Measurements from ENCODE around the gene FOSB.

The FOSB gene

DNA sequence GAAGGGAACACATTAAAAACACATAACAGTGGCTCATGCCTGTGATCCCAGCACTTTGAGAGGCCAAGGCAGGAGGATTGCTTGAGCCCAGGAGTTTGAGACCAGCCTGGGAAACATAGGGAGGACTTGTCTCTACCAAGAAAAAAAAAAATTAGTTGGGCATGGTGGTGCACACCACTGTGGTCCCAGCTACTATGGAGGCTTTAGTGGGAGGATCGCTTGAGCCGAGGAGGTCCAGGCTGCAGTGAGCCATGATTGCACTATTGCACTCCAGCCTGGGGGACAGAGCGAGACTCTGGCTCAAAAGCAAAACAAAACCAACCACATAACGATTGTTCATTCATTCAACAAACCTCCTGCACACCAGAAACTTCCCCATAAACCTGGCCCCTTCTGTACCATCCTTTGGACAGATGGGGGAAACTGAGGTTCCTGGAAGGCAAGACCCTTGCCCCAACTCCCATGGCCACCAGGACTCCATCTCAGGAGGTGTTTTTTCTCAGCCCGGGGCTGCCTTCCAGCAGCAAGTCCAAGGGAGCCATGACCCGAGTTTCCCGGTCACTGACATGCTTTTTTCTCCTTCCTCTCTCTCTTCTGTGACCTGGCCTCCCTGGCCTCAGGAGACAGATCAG lies 4.3 kb downstream of the FOSB start:
- no peaks in the 10 kb centered on the region for H4K20me1 ChIP-seq (ENCODE audit: insufficient read depth)
- no peaks in the 10 kb centered on the region for H3K79me2 ChIP-seq (ENCODE audit: insufficient read depth, low read depth)
- TF ChIP-seq, protein P1, sequence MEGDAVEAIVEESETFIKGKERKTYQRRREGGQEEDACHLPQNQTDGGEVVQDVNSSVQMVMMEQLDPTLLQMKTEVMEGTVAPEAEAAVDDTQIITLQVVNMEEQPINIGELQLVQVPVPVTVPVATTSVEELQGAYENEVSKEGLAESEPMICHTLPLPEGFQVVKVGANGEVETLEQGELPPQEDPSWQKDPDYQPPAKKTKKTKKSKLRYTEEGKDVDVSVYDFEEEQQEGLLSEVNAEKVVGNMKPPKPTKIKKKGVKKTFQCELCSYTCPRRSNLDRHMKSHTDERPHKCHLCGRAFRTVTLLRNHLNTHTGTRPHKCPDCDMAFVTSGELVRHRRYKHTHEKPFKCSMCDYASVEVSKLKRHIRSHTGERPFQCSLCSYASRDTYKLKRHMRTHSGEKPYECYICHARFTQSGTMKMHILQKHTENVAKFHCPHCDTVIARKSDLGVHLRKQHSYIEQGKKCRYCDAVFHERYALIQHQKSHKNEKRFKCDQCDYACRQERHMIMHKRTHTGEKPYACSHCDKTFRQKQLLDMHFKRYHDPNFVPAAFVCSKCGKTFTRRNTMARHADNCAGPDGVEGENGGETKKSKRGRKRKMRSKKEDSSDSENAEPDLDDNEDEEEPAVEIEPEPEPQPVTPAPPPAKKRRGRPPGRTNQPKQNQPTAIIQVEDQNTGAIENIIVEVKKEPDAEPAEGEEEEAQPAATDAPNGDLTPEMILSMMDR (conservative IDR thresholded peaks at IDR 0.05; ENCODE audit: low read depth, low read length), result no peak
- H3K27me3 ChIP-seq (ENCODE audit: insufficient read depth, low read depth), result peaks cover 32% of the 10 kb centered on the region; the same call in 1 of the 2 replicates
- no peak overlapping the region for H3K9ac ChIP-seq
- H3K4me2 ChIP-seq, result no peak overlapping the region
- no peak overlapping the region for H3K27ac ChIP-seq
- peaks cover 22% of the 10 kb centered on the region for H3K4me1 ChIP-seq (ENCODE audit: low read depth, poor library complexity, severe bottlenecking)
- no peaks in the 10 kb centered on the region for H3K36me3 ChIP-seq (ENCODE audit: insufficient read depth)
- H2AFZ ChIP-seq (ENCODE audit: low read depth), result no peak overlapping the region
- H3K4me3 ChIP-seq (IDR thresholded peaks at IDR 0.05; ENCODE audit: insufficient read depth, low read depth, low read length), result no peak overlapping the region

DNA sequence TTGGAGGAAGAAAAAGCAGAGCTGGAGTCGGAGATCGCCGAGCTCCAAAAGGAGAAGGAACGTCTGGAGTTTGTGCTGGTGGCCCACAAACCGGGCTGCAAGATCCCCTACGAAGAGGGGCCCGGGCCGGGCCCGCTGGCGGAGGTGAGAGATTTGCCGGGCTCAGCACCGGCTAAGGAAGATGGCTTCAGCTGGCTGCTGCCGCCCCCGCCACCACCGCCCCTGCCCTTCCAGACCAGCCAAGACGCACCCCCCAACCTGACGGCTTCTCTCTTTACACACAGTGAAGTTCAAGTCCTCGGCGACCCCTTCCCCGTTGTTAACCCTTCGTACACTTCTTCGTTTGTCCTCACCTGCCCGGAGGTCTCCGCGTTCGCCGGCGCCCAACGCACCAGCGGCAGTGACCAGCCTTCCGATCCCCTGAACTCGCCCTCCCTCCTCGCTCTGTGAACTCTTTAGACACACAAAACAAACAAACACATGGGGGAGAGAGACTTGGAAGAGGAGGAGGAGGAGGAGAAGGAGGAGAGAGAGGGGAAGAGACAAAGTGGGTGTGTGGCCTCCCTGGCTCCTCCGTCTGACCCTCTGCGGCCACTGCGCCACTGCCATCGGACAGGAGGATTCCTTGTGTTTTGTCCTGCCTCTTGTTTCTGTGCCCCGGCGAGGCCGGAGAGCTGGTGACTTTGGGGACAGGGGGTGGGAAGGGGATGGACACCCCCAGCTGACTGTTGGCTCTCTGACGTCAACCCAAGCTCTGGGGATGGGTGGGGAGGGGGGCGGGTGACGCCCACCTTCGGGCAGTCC lies 5.0 kb downstream of the FOSB start:
- Histone ChIP-seq H3K9ac (no peak overlapping the region), H4K20me1 (ENCODE audit: insufficient read depth) (no peaks in the 10 kb centered on the region), H3K36me3 (ENCODE audit: insufficient read depth) (no peaks in the 10 kb centered on the region), H3K27me3 (ENCODE audit: insufficient read depth, low read depth) (peaks cover 30% of the 10 kb centered on the region; the same call in 1 of the 2 replicates), H3K27ac (no peak overlapping the region), H3K4me1 (ENCODE audit: low read depth, poor library complexity, severe bottlenecking) (peaks cover 24% of the 10 kb centered on the region), H3K4me2 (no peak overlapping the region), H2AFZ (ENCODE audit: low read depth) (no peak overlapping the region), H3K79me2 (ENCODE audit: insufficient read depth, low read depth) (no peaks in the 10 kb centered on the region), H3K4me3 (IDR thresholded peaks at IDR 0.05; ENCODE audit: insufficient read depth, low read depth, low read length) (no peak overlapping the region)
- TF ChIP-seq, protein P1 (conservative IDR thresholded peaks at IDR 0.05; ENCODE audit: low read depth, low read length), result no peak

DNA sequence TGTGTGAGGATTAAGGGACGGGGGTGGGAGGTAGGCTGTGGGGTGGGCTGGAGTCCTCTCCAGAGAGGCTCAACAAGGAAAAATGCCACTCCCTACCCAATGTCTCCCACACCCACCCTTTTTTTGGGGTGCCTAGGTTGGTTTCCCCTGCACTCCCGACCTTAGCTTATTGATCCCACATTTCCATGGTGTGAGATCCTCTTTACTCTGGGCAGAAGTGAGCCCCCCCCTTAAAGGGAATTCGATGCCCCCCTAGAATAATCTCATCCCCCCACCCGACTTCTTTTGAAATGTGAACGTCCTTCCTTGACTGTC lies 5.5 kb downstream of the FOSB start:
- no peak overlapping the region for H3K27ac ChIP-seq
- H3K4me2 ChIP-seq, result no peak overlapping the region
- TF ChIP-seq, protein P1 (conservative IDR thresholded peaks at IDR 0.05; ENCODE audit: low read depth, low read length), result no peak
- no peaks in the 10 kb centered on the region for H3K79me2 ChIP-seq (ENCODE audit: insufficient read depth, low read depth)
- H3K4me3 ChIP-seq (IDR thresholded peaks at IDR 0.05; ENCODE audit: insufficient read depth, low read depth, low read length), result no peak overlapping the region
- H3K9ac ChIP-seq, result no peak overlapping the region
- H3K4me1 ChIP-seq (ENCODE audit: low read depth, poor library complexity, severe bottlenecking), result peaks cover 25% of the 10 kb centered on the region
- peaks cover 30% of the 10 kb centered on the region; the same call in 1 of the 2 replicates for H3K27me3 ChIP-seq (ENCODE audit: insufficient read depth, low read depth)
- H3K36me3 ChIP-seq (ENCODE audit: insufficient read depth), result no peaks in the 10 kb centered on the region
- no peaks in the 10 kb centered on the region for H4K20me1 ChIP-seq (ENCODE audit: insufficient read depth)
- H2AFZ ChIP-seq (ENCODE audit: low read depth), result no peak overlapping the region

DNA sequence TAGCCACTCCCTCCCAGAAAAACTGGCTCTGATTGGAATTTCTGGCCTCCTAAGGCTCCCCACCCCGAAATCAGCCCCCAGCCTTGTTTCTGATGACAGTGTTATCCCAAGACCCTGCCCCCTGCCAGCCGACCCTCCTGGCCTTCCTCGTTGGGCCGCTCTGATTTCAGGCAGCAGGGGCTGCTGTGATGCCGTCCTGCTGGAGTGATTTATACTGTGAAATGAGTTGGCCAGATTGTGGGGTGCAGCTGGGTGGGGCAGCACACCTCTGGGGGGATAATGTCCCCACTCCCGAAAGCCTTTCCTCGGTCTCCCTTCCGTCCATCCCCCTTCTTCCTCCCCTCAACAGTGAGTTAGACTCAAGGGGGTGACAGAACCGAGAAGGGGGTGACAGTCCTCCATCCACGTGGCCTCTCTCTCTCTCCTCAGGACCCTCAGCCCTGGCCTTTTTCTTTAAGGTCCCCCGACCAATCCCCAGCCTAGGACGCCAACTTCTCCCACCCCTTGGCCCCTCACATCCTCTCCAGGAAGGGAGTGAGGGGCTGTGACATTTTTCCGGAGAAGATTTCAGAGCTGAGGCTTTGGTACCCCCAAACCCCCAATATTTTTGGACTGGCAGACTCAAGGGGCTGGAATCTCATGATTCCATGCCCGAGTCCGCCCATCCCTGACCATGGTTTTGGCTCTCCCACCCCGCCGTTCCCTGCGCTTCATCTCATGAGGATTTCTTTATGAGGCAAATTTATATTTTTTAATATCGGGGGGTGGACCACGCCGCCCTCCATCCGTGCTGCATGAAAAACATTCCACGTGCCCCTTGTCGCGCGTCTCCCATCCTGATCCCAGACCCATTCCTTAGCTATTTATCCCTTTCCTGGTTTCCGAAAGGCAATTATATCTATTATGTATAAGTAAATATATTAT lies 6.1 kb downstream of the FOSB start:
- H3K4me2 ChIP-seq, result no peak overlapping the region
- no peak overlapping the region for H3K4me3 ChIP-seq (IDR thresholded peaks at IDR 0.05; ENCODE audit: insufficient read depth, low read depth, low read length)
- H3K79me2 ChIP-seq (ENCODE audit: insufficient read depth, low read depth), result no peaks in the 10 kb centered on the region
- H3K27ac ChIP-seq, result no peak overlapping the region
- TF ChIP-seq, protein P1 (conservative IDR thresholded peaks at IDR 0.05; ENCODE audit: low read depth, low read length), result no peak
- no peak overlapping the region for H2AFZ ChIP-seq (ENCODE audit: low read depth)
- no peak overlapping the region for H3K9ac ChIP-seq
- H3K36me3 ChIP-seq (ENCODE audit: insufficient read depth), result no peaks in the 10 kb centered on the region
- peaks cover 30% of the 10 kb centered on the region; the same call in 1 of the 2 replicates for H3K27me3 ChIP-seq (ENCODE audit: insufficient read depth, low read depth)
- H4K20me1 ChIP-seq (ENCODE audit: insufficient read depth), result no peaks in the 10 kb centered on the region
- H3K4me1 ChIP-seq (ENCODE audit: low read depth, poor library complexity, severe bottlenecking), result peaks cover 25% of the 10 kb centered on the region
